MCF 10A (cell line): ENCODE data around the gene EXOG. TPM values are rescaled to one million over a fixed set of nuclear protein-coding genes. Genes with fewer than 3 reads are reported as not detected.

Source experiments
- BruUV-seq: library from RNA; stranded (reverse); fragments of 400-500 nt; replicated peaks from 2 replicates; lab custom pipeline; 2021; lab: Mats Ljungman, UMichigan
- CTCF ChIA-PET: fragments of 300-600 bp; sonication (Branson Sonifier 250); formaldehyde crosslinking; extraction: SDS; loops from one replicate; lab custom pipeline; 2021; ENCODE audit warnings: antibody characterized with exemption, inconsistent platforms; lab: Yijun Ruan, JAX
- POLR2A ChIA-PET: fragments of 300-600, 350-650 bp; sonication (Branson Sonifier 250); formaldehyde crosslinking; extraction: SDS; loops from one replicate; lab custom pipeline; 2020; ENCODE audit warnings: antibody characterized with exemption, inconsistent platforms; lab: Yijun Ruan, JAX
- DNase-seq: peaks from one replicate; pipeline ENCODE4 v3.0.0-alpha.2; 2018; ENCODE audit not compliant: unreplicated experiment
- H3K27ac Mint-ChIP-seq: one replicate; pipeline ENCODE4 v1.8.0; 2022; ENCODE audit warnings: mild to moderate bottlenecking, low read depth, mixed read lengths; ENCODE audit not compliant: unreplicated experiment
- H3K27me3 Mint-ChIP-seq: one replicate; pipeline ENCODE4 v1.8.0; 2022; ENCODE audit warnings: mixed read lengths; ENCODE audit not compliant: insufficient read depth, unreplicated experiment
- H3K36me3 Mint-ChIP-seq: one replicate; pipeline ENCODE4 v1.8.0; 2022; ENCODE audit warnings: mild to moderate bottlenecking, moderate library complexity, mixed read lengths; ENCODE audit not compliant: insufficient read depth, unreplicated experiment
- H3K4me1 Mint-ChIP-seq: one replicate; pipeline ENCODE4 v1.8.0; 2022; ENCODE audit warnings: mixed read lengths; ENCODE audit not compliant: insufficient read depth, unreplicated experiment
- H3K4me3 Mint-ChIP-seq: one replicate; pipeline ENCODE4 v1.8.0; 2022; ENCODE audit warnings: mild to moderate bottlenecking, moderate library complexity, mixed read lengths; ENCODE audit not compliant: unreplicated experiment
- H3K9me3 Mint-ChIP-seq: one replicate; pipeline ENCODE4 v1.8.0; 2022; ENCODE audit warnings: mixed read lengths; ENCODE audit not compliant: unreplicated experiment
- intact Hi-C: fragments of 100-400 bp; cut with micrococcal nuclease; formaldehyde crosslinking; loops from 2 replicates; pipeline ENCODE4 v1.14.1; 2022
- total RNA-seq: library from RNA; stranded (reverse); gene quantifications from 2 replicates; pipeline ENCODE4 v1.2.3, GENCODE V29; 2022
- TF ChIP-seq, protein P1 (sequence below): fragments of 200-600 bp; IDR thresholded peaks from one replicate; pipeline ENCODE4 v1.8.0; 2022; ENCODE audit warnings: antibody characterized with exemption, mild to moderate bottlenecking; ENCODE audit not compliant: unreplicated experiment

EXOG gene
- total RNA-seq, 1 experiment from 2014 or later, result 17.5 TPM

- CTCF ChIA-PET, result interaction anchor here (0.6 to 0.7 kb wide), 2 partner anchors 8 to 68 kb away, joined by 3 read pairs; no protein-coding TSS in a partner anchor
- intact Hi-C loops, result no loop called here
- no TSS peak for BruUV-seq
These were observed 66.4 kb downstream of the EXOG start for GRCh38 chr3:38562467-38562925.

DNA sequence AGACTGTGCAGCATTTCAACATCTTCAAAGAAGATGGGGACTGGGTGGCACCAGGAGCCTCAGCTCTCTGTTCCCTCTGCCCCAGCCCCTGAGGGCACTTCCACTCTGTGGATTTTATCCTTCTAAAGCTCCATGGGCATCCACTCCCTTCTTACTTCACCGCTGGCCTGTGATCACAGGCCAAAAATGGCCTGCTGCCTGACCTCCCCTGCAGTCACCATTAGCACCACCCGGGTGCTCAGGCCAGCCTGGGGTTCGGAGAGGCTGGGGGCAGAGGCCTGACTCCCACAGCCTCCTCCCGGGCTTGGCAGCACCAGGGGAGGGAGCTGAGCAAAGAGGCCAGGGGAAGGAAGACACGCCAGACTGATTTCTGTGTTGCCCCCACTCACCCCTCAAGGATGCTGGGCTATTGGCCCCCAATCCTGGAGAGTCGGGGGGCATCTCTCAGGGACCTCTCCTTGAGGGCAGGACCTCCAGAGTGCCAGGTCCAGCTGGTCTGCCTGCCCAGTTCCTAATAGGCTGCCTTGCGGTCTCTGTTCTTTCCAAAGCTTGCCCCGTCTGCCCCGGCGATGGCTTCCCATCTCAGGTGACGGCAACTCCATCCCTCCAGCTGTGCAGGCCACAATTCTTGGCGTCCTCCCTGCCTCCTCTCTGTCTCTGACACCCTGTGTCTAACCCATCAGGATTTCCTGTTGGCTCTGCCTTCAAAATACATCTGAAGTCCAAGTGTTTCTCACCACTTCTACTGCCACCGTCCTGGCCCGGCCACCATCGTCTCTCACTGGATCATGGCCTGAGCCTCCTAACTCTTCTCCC, 67.1 kb downstream of the EXOG start:
- Mint-ChIP-seq H3K36me3 (peaks cover 5% of the 10 kb centered on the region), H3K9me3 (no peaks in the 10 kb centered on the region), H3K27me3 (no peaks in the 10 kb centered on the region), H3K27ac (no peak overlapping the region), H3K4me3 (no peak overlapping the region), H3K4me1 (no peaks in the 10 kb centered on the region)
- TF ChIP-seq, protein P1, sequence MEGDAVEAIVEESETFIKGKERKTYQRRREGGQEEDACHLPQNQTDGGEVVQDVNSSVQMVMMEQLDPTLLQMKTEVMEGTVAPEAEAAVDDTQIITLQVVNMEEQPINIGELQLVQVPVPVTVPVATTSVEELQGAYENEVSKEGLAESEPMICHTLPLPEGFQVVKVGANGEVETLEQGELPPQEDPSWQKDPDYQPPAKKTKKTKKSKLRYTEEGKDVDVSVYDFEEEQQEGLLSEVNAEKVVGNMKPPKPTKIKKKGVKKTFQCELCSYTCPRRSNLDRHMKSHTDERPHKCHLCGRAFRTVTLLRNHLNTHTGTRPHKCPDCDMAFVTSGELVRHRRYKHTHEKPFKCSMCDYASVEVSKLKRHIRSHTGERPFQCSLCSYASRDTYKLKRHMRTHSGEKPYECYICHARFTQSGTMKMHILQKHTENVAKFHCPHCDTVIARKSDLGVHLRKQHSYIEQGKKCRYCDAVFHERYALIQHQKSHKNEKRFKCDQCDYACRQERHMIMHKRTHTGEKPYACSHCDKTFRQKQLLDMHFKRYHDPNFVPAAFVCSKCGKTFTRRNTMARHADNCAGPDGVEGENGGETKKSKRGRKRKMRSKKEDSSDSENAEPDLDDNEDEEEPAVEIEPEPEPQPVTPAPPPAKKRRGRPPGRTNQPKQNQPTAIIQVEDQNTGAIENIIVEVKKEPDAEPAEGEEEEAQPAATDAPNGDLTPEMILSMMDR, result no peak
- ChIA-PET POLR2A (no interaction called here), CTCF (no interaction called here)
- no peak for DNase-seq
- intact Hi-C loops, result no loop called here
- BruUV-seq, result no TSS peak

More at GRCh38 chr3:38562467-38562925, 66.4 kb downstream of the EXOG start:
- DNase-seq, result no peak
- H3K4me1 Mint-ChIP-seq, result no peaks in the 10 kb centered on the region
- H3K36me3 Mint-ChIP-seq, result peaks cover 5% of the 10 kb centered on the region
- H3K27me3 Mint-ChIP-seq, result no peaks in the 10 kb centered on the region
- no peak overlapping the region for H3K27ac Mint-ChIP-seq
- TF ChIP-seq, protein P1, result no peak
- H3K4me3 Mint-ChIP-seq, result no peak overlapping the region
- POLR2A ChIA-PET, result interaction anchor here (0.6 kb wide), 1 partner anchor 19 kb away, joined by 3 read pairs; no protein-coding TSS in a partner anchor
- no peaks in the 10 kb centered on the region for H3K9me3 Mint-ChIP-seq

GRCh38 chr3:38563886-38564270, 67.7 kb downstream of the EXOG start:
- intact Hi-C loops, result no loop called here
- no peak for DNase-seq
- Mint-ChIP-seq H3K9me3 (no peaks in the 10 kb centered on the region), H3K4me1 (no peaks in the 10 kb centered on the region), H3K27me3 (no peaks in the 10 kb centered on the region), H3K4me3 (no peak overlapping the region), H3K27ac (no peak overlapping the region), H3K36me3 (peaks cover 5% of the 10 kb centered on the region)
- no TSS peak for BruUV-seq
- ChIA-PET POLR2A (no interaction called here), CTCF (no interaction called here)
- TF ChIP-seq, protein P1, result no peak

- ChIA-PET POLR2A (no interaction called here), CTCF (interaction anchor here (0.6 to 0.7 kb wide), 2 partner anchors 21 to 56 kb away, joined by 3 to 4 read pairs; no protein-coding TSS in a partner anchor)
- Mint-ChIP-seq H3K4me3 (no peak overlapping the region), H3K4me1 (no peaks in the 10 kb centered on the region), H3K27me3 (no peaks in the 10 kb centered on the region), H3K9me3 (no peaks in the 10 kb centered on the region), H3K36me3 (peaks cover 5% of the 10 kb centered on the region), H3K27ac (no peak overlapping the region)
- no TSS peak for BruUV-seq
- TF ChIP-seq, protein P1, result no peak
- DNase-seq, result no peak
- intact Hi-C loops, result no loop called here
These were observed 68.6 kb downstream of the EXOG start for GRCh38 chr3:38564631-38565338.
